DMS153 treated with DMSO at 0.1 percent for 48 hours (cell line): ENCODE results near the gene TYK2.

Experiments
- DNase-seq: peaks from one replicate; lab custom pipeline; 2025; ENCODE audit not compliant: unreplicated experiment; lab: John Stamatoyannopoulos, UW

The TYK2 gene

DNA sequence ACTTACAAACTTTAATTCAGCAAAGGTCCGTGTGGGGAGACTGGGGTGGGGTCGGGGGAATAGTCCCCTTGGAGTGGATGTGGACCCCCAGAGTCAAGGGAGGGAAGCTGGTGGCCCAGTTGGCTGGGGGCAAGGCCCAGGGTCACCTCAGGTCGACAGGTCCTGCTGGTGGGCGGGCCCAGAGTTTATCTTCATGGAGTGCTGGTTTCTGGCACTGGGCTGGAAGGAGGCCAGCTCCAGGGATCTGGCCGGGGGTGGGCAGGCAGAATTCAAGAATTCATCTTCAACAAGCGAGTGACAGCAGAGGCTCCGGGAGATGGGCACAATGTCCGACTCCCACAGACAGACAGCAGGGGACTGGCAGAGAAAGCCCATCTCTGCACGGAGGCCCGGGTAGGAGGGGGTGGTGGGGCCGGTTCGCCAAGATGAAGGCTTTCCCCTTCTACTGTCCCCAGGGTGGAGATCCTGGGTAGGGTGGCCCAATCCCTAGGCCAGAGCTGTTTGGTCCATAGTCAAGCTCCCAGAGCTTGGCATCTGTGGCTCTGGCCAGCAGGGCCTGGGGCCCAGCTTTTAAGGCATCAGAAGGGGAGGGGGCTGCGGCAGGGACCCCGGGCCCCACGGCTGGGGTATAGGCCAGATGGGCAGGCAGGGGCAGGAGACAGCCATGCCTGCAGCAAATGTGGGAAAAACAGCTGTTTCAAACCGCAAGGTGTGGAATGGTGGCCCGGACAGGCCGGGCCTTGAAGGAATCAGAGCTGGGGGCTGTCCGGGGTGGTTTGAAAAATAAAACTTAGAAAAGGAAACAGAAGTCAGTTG is 63.9 kb downstream of the TYK2 start:
- DNase-seq: no peak

- peak; percentile 81 for DNase-seq
Measured at GRCh38 chr19:10315335-10316214, 64.8 kb downstream of the TYK2 start, which contains the start of gene FDX2. TSS of gene FDX2 (minus strand) at chr19:10316015. CDS start at chr19:10315996, 19 bp downstream.

GRCh38 chr19:10309423-10309822 is 70.9 kb downstream of the TYK2 start, which contains the start of gene ZGLP1:
TSS of gene ZGLP1 (minus strand) at chr19:10309815.
- DNase-seq: no peak

DNA sequence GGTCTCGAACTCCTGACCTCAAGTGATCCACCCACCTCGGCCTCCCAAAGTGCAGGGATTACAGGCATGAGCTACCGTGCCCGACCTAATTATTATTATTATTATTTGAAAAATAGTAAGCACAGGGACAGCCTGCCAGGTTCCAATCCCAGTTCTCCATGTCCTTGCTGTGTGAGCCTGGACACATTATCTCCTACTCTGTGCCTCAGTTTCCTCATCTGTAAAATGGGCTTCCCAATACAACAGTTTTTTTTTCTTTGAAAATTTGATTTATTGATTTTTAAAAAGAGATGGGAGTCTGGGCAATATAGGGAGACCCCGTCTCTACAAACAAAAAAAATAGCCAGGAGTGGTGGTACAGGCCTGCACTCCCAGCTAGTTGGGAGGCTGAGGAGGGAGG is 74.0 kb downstream of the TYK2 start:
- DNase-seq: no peak

- DNase-seq: no peak
Measured at GRCh38 chr19:10305139-10305806, 75.1 kb downstream of the TYK2 start.
